Suprapubic skin (tissue), 3 donors: ENCODE data around the gene ANXA2.

Experiments used
- POLR2A ChIP-seq, 2 donors: fragments of 450-650 bp; IDR thresholded peaks; one replicate each; pipeline ENCODE4 v1.6.1; 2017; ENCODE audit warnings: antibody characterized with exemption in 2 of 2, mild to moderate bottlenecking in 2 of 2, moderate library complexity in 2 of 2
- TF ChIP-seq, protein P1 (sequence below), 2 donors: fragments of 200-600 bp in 1 of 2; fragments of 450-650 bp in 1 of 2; sonication (generic) in 1 of 2; IDR thresholded peaks; one replicate each; pipeline ENCODE4 v1.5.1; 2016 to 2019; ENCODE audit warnings: antibody characterized with exemption in 2 of 2, mild to moderate bottlenecking in 1 of 2, moderate library complexity in 1 of 2

DNA sequence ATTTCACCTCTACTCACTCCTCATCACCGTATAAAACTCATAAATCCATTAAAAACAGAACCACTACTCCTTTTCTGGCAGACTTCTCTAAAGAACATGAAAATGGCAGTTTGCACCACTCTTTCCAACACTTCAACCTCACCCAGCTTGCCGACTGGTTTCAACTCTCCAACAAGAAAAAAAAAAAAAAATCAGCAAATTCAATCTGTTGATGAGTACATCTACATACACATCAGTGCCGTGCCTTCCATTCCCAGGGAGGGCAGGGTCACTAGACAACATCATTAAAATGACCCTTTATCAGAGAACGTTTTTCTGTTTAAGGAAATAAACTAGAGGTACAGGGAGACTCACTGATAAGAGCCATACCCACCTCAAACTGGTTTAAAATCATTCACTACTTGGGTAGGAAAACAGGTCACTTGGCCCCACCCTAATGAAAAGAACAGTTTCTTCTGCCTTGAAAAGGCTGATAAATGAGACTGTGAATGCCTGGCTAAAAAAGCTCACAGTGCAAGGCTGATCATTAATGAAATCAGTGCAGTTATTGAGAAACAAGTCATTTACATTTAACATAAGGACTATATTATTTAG lies 6.0 kb downstream of the ANXA2 start:
- TF ChIP-seq, protein P1, sequence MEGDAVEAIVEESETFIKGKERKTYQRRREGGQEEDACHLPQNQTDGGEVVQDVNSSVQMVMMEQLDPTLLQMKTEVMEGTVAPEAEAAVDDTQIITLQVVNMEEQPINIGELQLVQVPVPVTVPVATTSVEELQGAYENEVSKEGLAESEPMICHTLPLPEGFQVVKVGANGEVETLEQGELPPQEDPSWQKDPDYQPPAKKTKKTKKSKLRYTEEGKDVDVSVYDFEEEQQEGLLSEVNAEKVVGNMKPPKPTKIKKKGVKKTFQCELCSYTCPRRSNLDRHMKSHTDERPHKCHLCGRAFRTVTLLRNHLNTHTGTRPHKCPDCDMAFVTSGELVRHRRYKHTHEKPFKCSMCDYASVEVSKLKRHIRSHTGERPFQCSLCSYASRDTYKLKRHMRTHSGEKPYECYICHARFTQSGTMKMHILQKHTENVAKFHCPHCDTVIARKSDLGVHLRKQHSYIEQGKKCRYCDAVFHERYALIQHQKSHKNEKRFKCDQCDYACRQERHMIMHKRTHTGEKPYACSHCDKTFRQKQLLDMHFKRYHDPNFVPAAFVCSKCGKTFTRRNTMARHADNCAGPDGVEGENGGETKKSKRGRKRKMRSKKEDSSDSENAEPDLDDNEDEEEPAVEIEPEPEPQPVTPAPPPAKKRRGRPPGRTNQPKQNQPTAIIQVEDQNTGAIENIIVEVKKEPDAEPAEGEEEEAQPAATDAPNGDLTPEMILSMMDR (IDR thresholded peaks at IDR 0.05), result no peak
- no peak for TF ChIP-seq POLR2A (IDR thresholded peaks at IDR 0.05)
